T-helper 1 cell treated with Interleukin-12 subunit alpha and Interleukin-12 subunit beta and Interleukin-4 antibody, amounts not matched to agents 30 ng/mL and 1 ng/mL, for 36 hours (primary cell): ENCODE results near the gene PSME1. TPM values are rescaled to one million over a fixed set of nuclear protein-coding genes. Genes with fewer than 3 reads are reported as not detected.

ENCODE experiments used
- intact Hi-C: fragments of 100-400 bp; cut with micrococcal nuclease; formaldehyde crosslinking; loops from one replicate; pipeline ENCODE4 v1.15.1; 2024
- total RNA-seq: library from RNA; stranded (reverse); gene quantifications from 2 replicates; pipeline ENCODE4 v1.2.3, GENCODE V29; 2022

The PSME1 gene
- total RNA-seq, 1 donor from 2014 or later = 567 TPM

- intact Hi-C loops = no loop called here
Measured at GRCh38 chr14:24102357-24103048, 33.5 kb upstream of the PSME1 start.

- intact Hi-C loops = no loop called here
Measured at GRCh38 chr14:24103451-24103850, 32.5 kb upstream of the PSME1 start.

- intact Hi-C loops = loop anchor here (5.0 kb wide), 1 partner anchor 378 kb away; no protein-coding TSS in a partner anchor
Measured at GRCh38 chr14:24105609-24106239, 30.3 kb upstream of the PSME1 start.

GRCh38 chr14:24106672-24107271 is 29.2 kb upstream of the PSME1 start:
- intact Hi-C loops = loop anchor here (5.0 kb wide), 1 partner anchor 379 kb away; no protein-coding TSS in a partner anchor

GRCh38 chr14:24108336-24108874 is 27.6 kb upstream of the PSME1 start:
- intact Hi-C loops = loop anchor here (1.0 to 5.0 kb wide), 8 partner anchors 14 to 442 kb away; partner anchors contain the start of gene PCK2

- intact Hi-C loops = loop anchor here (10.0 kb wide), 1 partner anchor 565 kb away; no protein-coding TSS in a partner anchor
Measured at GRCh38 chr14:24110060-24110459, 25.9 kb upstream of the PSME1 start.

GRCh38 chr14:24110523-24110922 is 25.5 kb upstream of the PSME1 start:
- intact Hi-C loops = loop anchor here (10.0 kb wide), 1 partner anchor 564 kb away; no protein-coding TSS in a partner anchor

- intact Hi-C loops = loop anchor here (10.0 kb wide), 1 partner anchor 561 kb away; no protein-coding TSS in a partner anchor
Measured at GRCh38 chr14:24113379-24113800, 22.6 kb upstream of the PSME1 start.

- intact Hi-C loops = loop anchor here (1.0 to 10.0 kb wide), 19 partner anchors 20 to 1185 kb away; partner anchors contain the start of genes ACIN1, C14orf119, CARMIL3 and CHMP4A
Measured at GRCh38 chr14:24113801-24114531, 22.0 kb upstream of the PSME1 start.

- intact Hi-C loops = loop anchor here (1.0 to 10.0 kb wide), 24 partner anchors 20 to 1185 kb away; partner anchors contain the start of genes ACIN1, C14orf119, CARMIL3 and CHMP4A
Measured at GRCh38 chr14:24114532-24115421, 21.2 kb upstream of the PSME1 start, which contains the start of the genes DCAF11 and NRL. Gene DCAF11, plus strand, starts transcription at chr14:24114777. Its CDS starts 818 bp downstream, at chr14:24115595. Gene NRL, minus strand, starts transcription at chr14:24114949. Its CDS starts 32,101 bp downstream, at chr14:24082848.

- intact Hi-C loops = loop anchor here (1.0 to 10.0 kb wide), 6 partner anchors 46 to 814 kb away; partner anchors contain the start of genes DHRS1, IRF9, LTB4R and LTB4R2
Measured at GRCh38 chr14:24115422-24116127, 20.4 kb upstream of the PSME1 start.

GRCh38 chr14:24116128-24116814 is 19.7 kb upstream of the PSME1 start:
- intact Hi-C loops = loop anchor here (5.0 to 10.0 kb wide), 2 partner anchors 196 to 559 kb away; partner anchors contain the start of genes LTB4R and LTB4R2

- intact Hi-C loops = loop anchor here (5.0 to 10.0 kb wide), 2 partner anchors 195 to 558 kb away; partner anchors contain the start of genes LTB4R and LTB4R2
Measured at GRCh38 chr14:24117179-24117578, 18.8 kb upstream of the PSME1 start.

- intact Hi-C loops = loop anchor here (5.0 to 10.0 kb wide), 2 partner anchors 193 to 555 kb away; partner anchors contain the start of genes LTB4R and LTB4R2
Measured at GRCh38 chr14:24119691-24120090, 16.3 kb upstream of the PSME1 start.

- intact Hi-C loops = no loop called here
Measured at GRCh38 chr14:24121210-24121609, 14.8 kb upstream of the PSME1 start.

GRCh38 chr14:24122416-24122815 is 13.6 kb upstream of the PSME1 start:
- intact Hi-C loops = no loop called here

GRCh38 chr14:24122898-24123297 is 13.1 kb upstream of the PSME1 start:
- intact Hi-C loops = no loop called here
